Heart left ventricle (tissue), 13 donors: ENCODE measurements around the gene OLFML2A.

ENCODE experiments used
- POLR2A ChIP-seq, 2 donors: fragments of 450-650 bp; IDR thresholded peaks; one replicate each; pipeline ENCODE4 v1.6.1; 2017; ENCODE audit warnings: antibody characterized with exemption in 2 of 2, mild to moderate bottlenecking in 2 of 2, moderate library complexity in 2 of 2
- TF ChIP-seq, protein P1 (sequence below), 12 donors: fragments of 200-600 bp; sonication (generic) in 4 of 12; IDR thresholded peaks; one replicate each; pipeline versions ENCODE4 v1.5.0 to v1.8.0; 2018 to 2022; ENCODE audit warnings: antibody characterized with exemption in 12 of 12, mild to moderate bottlenecking in 5 of 12
- donor health status: ischemic (EF 13 %, LVEDD 7.1; RV severe dilation, severe dysfunction).
- donor health status: DM: no; HTN: yes; CAD: no.
- donor health status: DM: no; HTN: no; CAD: no.
- donor health status: ischemic (EF 25% LVEDD 6.9; RV normal size, moderate dysfunction).
- donor health status: ischemic (EF 25% LVEDD 5.7; RV mildly dilated, moderate dysfunction).
- donor health status: ischemic (EF 35%, LVEDD 5.7; RV mildly dilated, moderate dysfunction).
- donor health status: nonischemic (EF 11% LVEDD 7.7; RV severe dilation, severe dysfunction).
- donor health status: DM: yes; HTN: yes; CAD: no.
- donor health status: PGD.
- donor health status: ischemic (EF 29% LVEDD 5.4; RV normal size, mild dysfunction).
- donor health status: nonischemic (EF 23%, LVEDD 6.1; RV moderate dilation, normal function).

GRCh38 chr9:124799274-124800006, 22.5 kb downstream of the OLFML2A start:
- no peak for TF ChIP-seq POLR2A (IDR thresholded peaks at IDR 0.05)
- TF ChIP-seq, protein P1, sequence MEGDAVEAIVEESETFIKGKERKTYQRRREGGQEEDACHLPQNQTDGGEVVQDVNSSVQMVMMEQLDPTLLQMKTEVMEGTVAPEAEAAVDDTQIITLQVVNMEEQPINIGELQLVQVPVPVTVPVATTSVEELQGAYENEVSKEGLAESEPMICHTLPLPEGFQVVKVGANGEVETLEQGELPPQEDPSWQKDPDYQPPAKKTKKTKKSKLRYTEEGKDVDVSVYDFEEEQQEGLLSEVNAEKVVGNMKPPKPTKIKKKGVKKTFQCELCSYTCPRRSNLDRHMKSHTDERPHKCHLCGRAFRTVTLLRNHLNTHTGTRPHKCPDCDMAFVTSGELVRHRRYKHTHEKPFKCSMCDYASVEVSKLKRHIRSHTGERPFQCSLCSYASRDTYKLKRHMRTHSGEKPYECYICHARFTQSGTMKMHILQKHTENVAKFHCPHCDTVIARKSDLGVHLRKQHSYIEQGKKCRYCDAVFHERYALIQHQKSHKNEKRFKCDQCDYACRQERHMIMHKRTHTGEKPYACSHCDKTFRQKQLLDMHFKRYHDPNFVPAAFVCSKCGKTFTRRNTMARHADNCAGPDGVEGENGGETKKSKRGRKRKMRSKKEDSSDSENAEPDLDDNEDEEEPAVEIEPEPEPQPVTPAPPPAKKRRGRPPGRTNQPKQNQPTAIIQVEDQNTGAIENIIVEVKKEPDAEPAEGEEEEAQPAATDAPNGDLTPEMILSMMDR (IDR thresholded peaks at IDR 0.05) = no peak
